Keratinocyte (primary cell): ENCODE results near the gene TNPO2.

Source experiments
- CTCF ChIP-seq, 3 experiments: IDR thresholded peaks in 1 of 3; conservative IDR thresholded peaks in 1 of 3; optimal IDR thresholded peaks in 1 of 3; 2 replicates in 2 of 3; 3 replicates in 1 of 3; pipeline versions ENCODE3 to v1.5.1; 2011; ENCODE audit warnings: low read length in 3 of 3, mild to moderate bottlenecking in 3 of 3, moderate library complexity in 2 of 3, control low read depth in 1 of 3, inconsistent platforms in 1 of 3; ENCODE audit not compliant: insufficient read depth in 2 of 3; ENCODE audit errors: extremely low read depth in 1 of 3
- EZH2 ChIP-seq: IDR thresholded peaks from one replicate; pipeline ENCODE4 v1.6.1; 2012; ENCODE audit warnings: inconsistent platforms, mild to moderate bottlenecking, low read length, moderate library complexity

DNA sequence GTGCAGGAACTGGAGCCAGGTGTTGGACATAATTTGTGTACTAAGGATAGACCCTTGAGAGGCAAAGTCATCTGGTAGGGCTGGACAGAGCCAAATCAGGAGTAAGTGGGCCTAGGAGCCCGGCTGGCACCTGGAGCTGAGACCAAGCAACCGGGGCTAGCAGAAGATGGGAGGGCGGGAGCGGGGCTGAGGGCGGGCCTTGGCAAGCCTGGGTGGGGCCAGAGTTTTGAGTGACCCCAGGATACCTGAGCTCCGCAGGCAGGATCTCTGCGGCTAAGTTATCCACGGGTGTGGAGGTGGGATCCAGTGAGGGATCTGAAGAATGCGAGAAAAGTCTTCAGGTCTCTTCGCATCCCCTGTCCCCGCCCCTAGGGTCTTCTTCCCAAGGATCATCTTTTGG lies 43.4 kb upstream of the TNPO2 start:
- no peak for TF ChIP-seq CTCF (optimal IDR thresholded peaks at IDR 0.05 in 1 of 3, IDR thresholded peaks at IDR 0.05 in 1 of 3, conservative IDR thresholded peaks at IDR 0.05 in 1 of 3; ENCODE audit: extremely low read depth in 1 of 3, insufficient read depth in 2 of 3, low read length in 3 of 3)
- no peak for TF ChIP-seq EZH2
